Left lung (tissue), 10 donors: ENCODE measurements around the gene CCDC124. TPM values are rescaled to one million over a fixed set of nuclear protein-coding genes. Genes with fewer than 3 reads are reported as not detected.

Source experiments
- ATAC-seq: fragments of 200-7000 bp; cut with Tn5 transposase; one replicate; pipeline ENCODE4 v1.9.1; 2020; ENCODE audit warnings: moderate library complexity
- DNase-seq, 4 donors: peaks; one replicate each; pipeline ENCODE4 v3.0.0-alpha.2; 2013 to 2020
- H3K27ac ChIP-seq, 2 donors: fragments of 200-600 bp; sonication (generic) in 1 of 2; one replicate each; pipeline versions ENCODE4 v1.5.0 to v1.8.0; 2020 to 2021
- H3K27me3 ChIP-seq, 2 donors: fragments of 200-600 bp; sonication (generic) in 1 of 2; one replicate each; pipeline versions ENCODE4 v1.5.0 to v1.8.0; 2020 to 2021
- H3K36me3 ChIP-seq, 2 donors: fragments of 200-600 bp; sonication (generic) in 1 of 2; one replicate each; pipeline versions ENCODE4 v1.5.0 to v1.8.0; 2020 to 2021
- H3K4me1 ChIP-seq, 2 donors: fragments of 200-600 bp; one replicate each; pipeline ENCODE4 v1.8.0; 2021
- H3K4me3 ChIP-seq, 2 donors: fragments of 200-600 bp; sonication (generic) in 1 of 2; one replicate each; pipeline versions ENCODE4 v1.5.0 to v1.8.0; 2020 to 2021; ENCODE audit warnings: mild to moderate bottlenecking in 1 of 2
- H3K9me3 ChIP-seq, 2 donors: fragments of 200-600 bp; sonication (generic) in 1 of 2; one replicate each; pipeline versions ENCODE4 v1.5.0 to v1.8.0; 2020 to 2021
- intact Hi-C, 2 donors: fragments of 100-400 bp; cut with DNase I; formaldehyde crosslinking; loops; one replicate each; pipeline versions ENCODE4 v1.11.2 to v1.14.2; 2022
- polyA plus RNA-seq, 6 donors: library from polyadenylated mRNA; unstranded; fragments of 120-200 nt; gene quantifications; one replicate each; pipeline ENCODE4 v1.2.1, GENCODE V29; 2013; ENCODE audit not compliant: insufficient read length in 6 of 6
- total RNA-seq, 2 donors: library from RNA; stranded (reverse); fragmentation: NEBNext Ultra II Directional; extraction: Animal tissue kit (Norgen Biotek cat#: 25700); gene quantifications; one replicate each; pipeline ENCODE4 v1.2.1, GENCODE V29; 2021
- TF ChIP-seq, protein P1 (sequence below), 2 donors: fragments of 200-600 bp; sonication (generic) in 1 of 2; IDR thresholded peaks; one replicate each; pipeline versions ENCODE4 v1.5.0 to v1.8.0; 2021; ENCODE audit warnings: antibody characterized with exemption in 2 of 2
- donor health status: DM: no; HTN: yes; CAD: no.
- donor health status: DM: no; HTN: no; CAD: no.

Gene CCDC124
- total and polyA plus RNA-seq, 8 donors, result 42.0 to 75.7 (median 55.8) TPM

DNA sequence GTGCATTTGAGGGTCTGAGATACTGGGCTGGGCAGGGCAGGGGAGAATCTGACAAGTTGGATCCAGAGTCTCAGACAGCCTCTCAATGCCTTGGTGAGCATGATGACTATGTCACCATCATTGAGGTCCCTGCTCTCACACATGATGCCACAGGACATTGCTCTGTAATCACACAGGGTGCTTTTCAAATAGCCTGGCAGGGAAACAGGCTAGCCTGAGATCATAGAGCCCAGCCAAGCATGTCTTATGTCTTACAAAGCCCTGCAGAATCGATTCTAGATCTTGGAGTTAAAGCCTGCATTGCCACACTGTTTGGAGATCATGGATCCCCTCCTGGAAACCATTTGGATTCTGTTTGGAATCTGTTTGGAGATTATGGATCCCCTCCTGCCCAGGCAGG is 39.4 kb downstream of the CCDC124 start:
- Histone ChIP-seq H3K4me1 (no peaks in the 10 kb centered on the region), H3K27me3 (peaks cover 11 to 22% of the 10 kb centered on the region in 2 donors), H3K9me3 (no peaks in the 10 kb centered on the region), H3K36me3 (no peaks in the 10 kb centered on the region), H3K27ac (no peak overlapping the region), H3K4me3 (no peak overlapping the region)
- TF ChIP-seq, protein P1, sequence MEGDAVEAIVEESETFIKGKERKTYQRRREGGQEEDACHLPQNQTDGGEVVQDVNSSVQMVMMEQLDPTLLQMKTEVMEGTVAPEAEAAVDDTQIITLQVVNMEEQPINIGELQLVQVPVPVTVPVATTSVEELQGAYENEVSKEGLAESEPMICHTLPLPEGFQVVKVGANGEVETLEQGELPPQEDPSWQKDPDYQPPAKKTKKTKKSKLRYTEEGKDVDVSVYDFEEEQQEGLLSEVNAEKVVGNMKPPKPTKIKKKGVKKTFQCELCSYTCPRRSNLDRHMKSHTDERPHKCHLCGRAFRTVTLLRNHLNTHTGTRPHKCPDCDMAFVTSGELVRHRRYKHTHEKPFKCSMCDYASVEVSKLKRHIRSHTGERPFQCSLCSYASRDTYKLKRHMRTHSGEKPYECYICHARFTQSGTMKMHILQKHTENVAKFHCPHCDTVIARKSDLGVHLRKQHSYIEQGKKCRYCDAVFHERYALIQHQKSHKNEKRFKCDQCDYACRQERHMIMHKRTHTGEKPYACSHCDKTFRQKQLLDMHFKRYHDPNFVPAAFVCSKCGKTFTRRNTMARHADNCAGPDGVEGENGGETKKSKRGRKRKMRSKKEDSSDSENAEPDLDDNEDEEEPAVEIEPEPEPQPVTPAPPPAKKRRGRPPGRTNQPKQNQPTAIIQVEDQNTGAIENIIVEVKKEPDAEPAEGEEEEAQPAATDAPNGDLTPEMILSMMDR (IDR thresholded peaks at IDR 0.05), result no peak
- intact Hi-C loops, result no loop called here
- no peak for DNase-seq
- no peak for ATAC-seq

DNA sequence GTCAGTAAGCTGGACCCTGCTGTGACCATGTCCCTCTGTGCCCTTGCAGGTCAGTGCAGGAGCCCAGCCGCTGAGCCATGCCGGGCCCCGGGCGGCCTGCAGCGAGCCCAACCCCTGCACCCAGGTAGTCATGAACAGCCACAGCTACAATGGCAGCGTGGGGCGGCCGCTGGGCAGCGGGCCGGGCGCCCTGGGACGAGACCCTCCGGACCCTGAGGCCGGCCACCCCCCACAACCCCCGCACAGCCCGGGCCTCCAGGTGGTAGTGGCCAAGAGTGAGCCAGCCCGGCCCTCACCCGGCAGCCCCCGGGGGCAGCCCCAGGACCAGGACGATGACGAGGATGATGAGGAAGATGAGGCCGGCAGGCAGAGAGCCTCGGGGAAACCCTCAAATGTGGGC is 40.9 kb downstream of the CCDC124 start:
- Histone ChIP-seq H3K36me3 (no peaks in the 10 kb centered on the region), H3K9me3 (no peaks in the 10 kb centered on the region), H3K4me3 (no peak overlapping the region), H3K27ac (no peak overlapping the region), H3K27me3 (peaks cover 0 to 6% of the 10 kb centered on the region in 2 donors), H3K4me1 (no peaks in the 10 kb centered on the region)
- TF ChIP-seq, protein P1 (IDR thresholded peaks at IDR 0.05), result no peak
- no peak for ATAC-seq
- intact Hi-C loops, result no loop called here
- no peak for DNase-seq

DNA sequence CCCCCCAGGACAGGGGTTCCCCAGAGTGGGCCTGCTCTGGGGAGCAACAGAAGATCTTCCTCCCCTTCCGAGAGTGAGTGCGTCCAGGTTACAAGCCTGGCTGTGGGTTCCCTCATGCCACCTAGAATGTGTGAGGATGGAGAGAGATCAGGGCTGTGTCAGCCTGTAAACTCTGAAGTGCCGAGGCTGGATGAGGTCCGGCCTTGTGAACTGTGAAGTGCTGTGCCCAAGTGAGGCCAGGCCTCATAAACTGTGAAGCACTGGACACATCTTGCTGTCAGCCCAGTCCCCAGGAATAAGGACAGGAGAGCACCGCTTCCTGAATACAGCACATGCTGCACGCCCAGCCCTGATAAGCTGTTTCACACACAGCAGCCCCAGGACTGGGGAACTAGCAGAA is 41.7 kb downstream of the CCDC124 start:
- Histone ChIP-seq H3K4me1 (no peaks in the 10 kb centered on the region), H3K9me3 (no peaks in the 10 kb centered on the region), H3K27ac (no peak overlapping the region), H3K4me3 (no peak overlapping the region), H3K36me3 (no peaks in the 10 kb centered on the region), H3K27me3 (no peaks in the 10 kb centered on the region)
- TF ChIP-seq, protein P1 (IDR thresholded peaks at IDR 0.05), result no peak
- DNase-seq (no peak), ATAC-seq (no peak)
- intact Hi-C loops, result no loop called here

DNA sequence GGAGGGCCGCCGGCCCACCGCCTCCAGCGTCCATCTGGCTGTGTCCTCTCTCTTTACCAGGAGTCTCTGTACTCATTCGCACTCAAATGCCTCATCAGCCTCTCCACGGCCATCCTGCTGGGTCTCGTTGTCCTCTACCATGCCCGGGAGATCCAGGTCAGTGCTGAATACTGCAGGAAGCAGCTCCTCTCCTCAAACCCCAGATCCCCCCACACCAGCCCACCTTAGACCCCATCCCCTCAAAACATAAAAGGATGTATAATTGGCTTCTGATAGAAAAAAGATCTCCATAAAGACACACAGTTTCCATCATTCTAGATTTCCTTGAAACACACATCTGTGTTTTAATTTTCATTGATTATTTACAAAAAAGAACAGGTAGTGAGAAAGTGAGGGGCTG is 42.2 kb downstream of the CCDC124 start:
- ATAC-seq (no peak), DNase-seq (no peak)
- TF ChIP-seq, protein P1 (IDR thresholded peaks at IDR 0.05), result no peak
- H3K9me3 ChIP-seq, result no peaks in the 10 kb centered on the region
- no peak overlapping the region for H3K27ac ChIP-seq
- intact Hi-C loops, result no loop called here
- H3K27me3 ChIP-seq, result no peaks in the 10 kb centered on the region
- H3K36me3 ChIP-seq, result no peaks in the 10 kb centered on the region
- H3K4me3 ChIP-seq, result no peak overlapping the region
- no peaks in the 10 kb centered on the region for H3K4me1 ChIP-seq

DNA sequence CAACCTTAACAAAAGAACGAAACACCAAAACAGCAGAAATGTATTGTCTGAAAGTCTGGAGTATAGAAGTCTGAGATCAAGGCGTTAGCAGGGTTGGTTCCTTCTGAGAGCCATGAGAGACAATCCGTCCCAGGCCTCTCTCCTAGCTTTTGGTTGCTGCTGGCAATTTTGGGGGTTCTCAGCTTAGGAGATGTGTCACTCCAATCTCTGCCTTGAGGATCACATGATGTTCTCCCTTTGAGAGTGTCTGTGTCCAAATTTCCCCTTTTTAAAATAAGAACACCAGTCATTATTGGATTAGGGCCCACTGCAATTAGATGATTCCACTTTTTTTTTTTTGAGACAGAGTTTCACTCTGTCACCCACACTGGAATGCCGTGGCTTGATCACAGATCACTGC is 44.2 kb downstream of the CCDC124 start:
- TF ChIP-seq, protein P1 (IDR thresholded peaks at IDR 0.05), result no peak
- DNase-seq (no peak), ATAC-seq (no peak)
- no peak overlapping the region for H3K27ac ChIP-seq
- H3K9me3 ChIP-seq, result no peaks in the 10 kb centered on the region
- intact Hi-C loops, result no loop called here
- H3K36me3 ChIP-seq, result no peaks in the 10 kb centered on the region
- peaks cover 0 to 7% of the 10 kb centered on the region in 2 donors for H3K27me3 ChIP-seq
- H3K4me3 ChIP-seq, result no peak overlapping the region
- H3K4me1 ChIP-seq, result no peaks in the 10 kb centered on the region
